Liver (tissue), 3 donors: ENCODE data around the gene JADE3.

Experiments used
- CTCF ChIP-seq: fragments of 150-350 bp; IDR thresholded peaks from 2 replicates; pipeline ENCODE4 v1.5.1; 2017; ENCODE audit warnings: improper control_type of control experiment, low read depth, low read length; ENCODE audit not compliant: missing input control
- EGR1 ChIP-seq, 2 donors: IDR thresholded peaks; 2 replicates each; pipeline ENCODE4 v1.6.1; 2016 to 2018; ENCODE audit warnings: antibody characterized with exemption in 2 of 2, low read depth in 2 of 2
- FOXA1 ChIP-seq: IDR thresholded peaks from 2 replicates; pipeline ENCODE4 v1.6.1; 2016; ENCODE audit warnings: antibody characterized with exemption
- GABPA ChIP-seq, 2 donors: IDR thresholded peaks in 1 of 2; conservative IDR thresholded peaks in 1 of 2; 2 replicates each; pipeline ENCODE4 v1.6.1; 2016; ENCODE audit warnings: antibody characterized with exemption in 2 of 2, mild to moderate bottlenecking in 1 of 2, moderate library complexity in 1 of 2
- JUND ChIP-seq, 2 donors: IDR thresholded peaks; 2 replicates each; pipeline ENCODE4 v1.6.1; 2016; ENCODE audit warnings: antibody characterized with exemption in 2 of 2
- RAD21 ChIP-seq, 2 donors: IDR thresholded peaks; 2 replicates each; pipeline ENCODE4 v1.6.1; 2016; ENCODE audit warnings: antibody characterized with exemption in 2 of 2, mild to moderate bottlenecking in 2 of 2
- RXRA ChIP-seq, 2 donors: IDR thresholded peaks; 2 replicates each; pipeline ENCODE4 v1.6.1; 2017 to 2018; ENCODE audit warnings: antibody characterized with exemption in 2 of 2, mild to moderate bottlenecking in 1 of 2
- SP1 ChIP-seq: IDR thresholded peaks from 2 replicates; pipeline ENCODE4 v1.6.1; 2018; ENCODE audit warnings: antibody characterized with exemption, mild to moderate bottlenecking
- TAF1 ChIP-seq: conservative IDR thresholded peaks from 2 replicates; pipeline ENCODE4 v1.6.1; 2016; ENCODE audit warnings: antibody characterized with exemption, mild to moderate bottlenecking
- YY1 ChIP-seq: IDR thresholded peaks from 2 replicates; pipeline ENCODE4 v1.6.1; 2016; ENCODE audit warnings: antibody characterized with exemption, mild to moderate bottlenecking
- ZBTB33 ChIP-seq: IDR thresholded peaks from 2 replicates; pipeline ENCODE4 v1.6.1; 2016; ENCODE audit warnings: antibody characterized with exemption
- TF ChIP-seq, protein P1 (sequence below): IDR thresholded peaks from 2 replicates; pipeline ENCODE4 v1.6.1; 2016; ENCODE audit warnings: antibody characterized with exemption
- TF ChIP-seq, protein P2 (sequence below): IDR thresholded peaks from 2 replicates; pipeline ENCODE4 v1.6.1; 2016; ENCODE audit warnings: antibody characterized with exemption, mild to moderate bottlenecking
- TF ChIP-seq, protein P3 (sequence below): IDR thresholded peaks from 2 replicates; pipeline ENCODE4 v1.6.1; 2016; ENCODE audit warnings: antibody characterized with exemption
- donor health status: healthy.
- donor health status: healthy.

GRCh38 chrX:46989548-46989947 lies 77.3 kb downstream of the JADE3 start:
- TF ChIP-seq SP1, result no peak
- TF ChIP-seq, protein P1, sequence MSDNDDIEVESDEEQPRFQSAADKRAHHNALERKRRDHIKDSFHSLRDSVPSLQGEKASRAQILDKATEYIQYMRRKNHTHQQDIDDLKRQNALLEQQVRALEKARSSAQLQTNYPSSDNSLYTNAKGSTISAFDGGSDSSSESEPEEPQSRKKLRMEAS, result no peak
- no peak for TF ChIP-seq CTCF
- TF ChIP-seq TAF1, result no peak
- no peak for TF ChIP-seq YY1
- no peak for TF ChIP-seq GABPA (IDR thresholded peaks at IDR 0.05 in 1 of 2, conservative IDR thresholded peaks at IDR 0.05 in 1 of 2)
- TF ChIP-seq, protein P2, sequence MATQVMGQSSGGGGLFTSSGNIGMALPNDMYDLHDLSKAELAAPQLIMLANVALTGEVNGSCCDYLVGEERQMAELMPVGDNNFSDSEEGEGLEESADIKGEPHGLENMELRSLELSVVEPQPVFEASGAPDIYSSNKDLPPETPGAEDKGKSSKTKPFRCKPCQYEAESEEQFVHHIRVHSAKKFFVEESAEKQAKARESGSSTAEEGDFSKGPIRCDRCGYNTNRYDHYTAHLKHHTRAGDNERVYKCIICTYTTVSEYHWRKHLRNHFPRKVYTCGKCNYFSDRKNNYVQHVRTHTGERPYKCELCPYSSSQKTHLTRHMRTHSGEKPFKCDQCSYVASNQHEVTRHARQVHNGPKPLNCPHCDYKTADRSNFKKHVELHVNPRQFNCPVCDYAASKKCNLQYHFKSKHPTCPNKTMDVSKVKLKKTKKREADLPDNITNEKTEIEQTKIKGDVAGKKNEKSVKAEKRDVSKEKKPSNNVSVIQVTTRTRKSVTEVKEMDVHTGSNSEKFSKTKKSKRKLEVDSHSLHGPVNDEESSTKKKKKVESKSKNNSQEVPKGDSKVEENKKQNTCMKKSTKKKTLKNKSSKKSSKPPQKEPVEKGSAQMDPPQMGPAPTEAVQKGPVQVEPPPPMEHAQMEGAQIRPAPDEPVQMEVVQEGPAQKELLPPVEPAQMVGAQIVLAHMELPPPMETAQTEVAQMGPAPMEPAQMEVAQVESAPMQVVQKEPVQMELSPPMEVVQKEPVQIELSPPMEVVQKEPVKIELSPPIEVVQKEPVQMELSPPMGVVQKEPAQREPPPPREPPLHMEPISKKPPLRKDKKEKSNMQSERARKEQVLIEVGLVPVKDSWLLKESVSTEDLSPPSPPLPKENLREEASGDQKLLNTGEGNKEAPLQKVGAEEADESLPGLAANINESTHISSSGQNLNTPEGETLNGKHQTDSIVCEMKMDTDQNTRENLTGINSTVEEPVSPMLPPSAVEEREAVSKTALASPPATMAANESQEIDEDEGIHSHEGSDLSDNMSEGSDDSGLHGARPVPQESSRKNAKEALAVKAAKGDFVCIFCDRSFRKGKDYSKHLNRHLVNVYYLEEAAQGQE, result no peak
- TF ChIP-seq RAD21 (IDR thresholded peaks at IDR 0.05), result no peak
- TF ChIP-seq EGR1 (IDR thresholded peaks at IDR 0.05; ENCODE audit: low read depth in 2 of 2), result no peak
- TF ChIP-seq RXRA (IDR thresholded peaks at IDR 0.05), result no peak
- TF ChIP-seq JUND (IDR thresholded peaks at IDR 0.05), result no peak
- no peak for TF ChIP-seq FOXA1
- no peak for TF ChIP-seq ZBTB33
- TF ChIP-seq, protein P3, sequence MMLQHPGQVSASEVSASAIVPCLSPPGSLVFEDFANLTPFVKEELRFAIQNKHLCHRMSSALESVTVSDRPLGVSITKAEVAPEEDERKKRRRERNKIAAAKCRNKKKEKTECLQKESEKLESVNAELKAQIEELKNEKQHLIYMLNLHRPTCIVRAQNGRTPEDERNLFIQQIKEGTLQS, result no peak
